ENCODE measurements around the gene NTSR2.

NTSR2 gene

GRCh38 chr2:11708106-11708505 lies 38.1 kb upstream of the NTSR2 start:
- TF ChIP-seq ZNF274 (IDR thresholded peaks at IDR 0.05; ENCODE audit: low read depth, low read length) = no peak
- H3K4me3 ChIP-seq (ENCODE audit: low read length) = no peak overlapping the region

- H3K4me3 ChIP-seq (ENCODE audit: low read length) = no peak overlapping the region
Observed at GRCh38 chr2:11705711-11706110, 35.7 kb upstream of the NTSR2 start.

GRCh38 chr2:11705063-11705462 lies 35.1 kb upstream of the NTSR2 start:
- no peak for TF ChIP-seq ZNF274 (IDR thresholded peaks at IDR 0.05; ENCODE audit: low read depth, low read length)
- no peak overlapping the region for H3K4me3 ChIP-seq (ENCODE audit: low read length)

More at GRCh38 chr2:11705711-11706110, 35.7 kb upstream of the NTSR2 start:
- TF ChIP-seq ZNF274 (IDR thresholded peaks at IDR 0.05; ENCODE audit: low read depth, low read length) = no peak

GRCh38 chr2:11703700-11704099 lies 33.7 kb upstream of the NTSR2 start:
- no peak for TF ChIP-seq ZNF274 (IDR thresholded peaks at IDR 0.05; ENCODE audit: low read depth, low read length)
- no peak overlapping the region for H3K4me3 ChIP-seq (ENCODE audit: low read length)

GRCh38 chr2:11702946-11703345 lies 33.0 kb upstream of the NTSR2 start:
- no peak overlapping the region for H3K4me3 ChIP-seq (ENCODE audit: low read length)
- no peak for TF ChIP-seq ZNF274 (IDR thresholded peaks at IDR 0.05; ENCODE audit: low read depth, low read length)

GRCh38 chr2:11701751-11702301 lies 31.8 kb upstream of the NTSR2 start:
- no peak for TF ChIP-seq ZNF274 (IDR thresholded peaks at IDR 0.05; ENCODE audit: low read depth, low read length)
- no peak overlapping the region for H3K4me3 ChIP-seq (ENCODE audit: low read length)

- no peak overlapping the region for H3K4me3 ChIP-seq (ENCODE audit: low read length)
- no peak for TF ChIP-seq ZNF274 (IDR thresholded peaks at IDR 0.05; ENCODE audit: low read depth, low read length)
Observed at GRCh38 chr2:11701206-11701605, 31.2 kb upstream of the NTSR2 start.

- TF ChIP-seq ZNF274 (IDR thresholded peaks at IDR 0.05; ENCODE audit: low read depth, low read length) = no peak
- no peak overlapping the region for H3K4me3 ChIP-seq (ENCODE audit: low read length)
Observed at GRCh38 chr2:11699686-11700670, 30.0 kb upstream of the NTSR2 start.

GRCh38 chr2:11698009-11698922 lies 28.3 kb upstream of the NTSR2 start:
- no peak for TF ChIP-seq ZNF274 (IDR thresholded peaks at IDR 0.05; ENCODE audit: low read depth, low read length)
- no peak overlapping the region for H3K4me3 ChIP-seq (ENCODE audit: low read length)

GRCh38 chr2:11697103-11697871 lies 27.3 kb upstream of the NTSR2 start:
- H3K4me3 ChIP-seq (ENCODE audit: low read length) = no peak overlapping the region
- TF ChIP-seq ZNF274 (IDR thresholded peaks at IDR 0.05; ENCODE audit: low read depth, low read length) = no peak

- no peak overlapping the region for H3K4me3 ChIP-seq (ENCODE audit: low read length)
- TF ChIP-seq ZNF274 (IDR thresholded peaks at IDR 0.05; ENCODE audit: low read depth, low read length) = no peak
Observed at GRCh38 chr2:11696736-11697102, 26.7 kb upstream of the NTSR2 start.

GRCh38 chr2:11695576-11695975 lies 25.6 kb upstream of the NTSR2 start:
- no peak overlapping the region for H3K4me3 ChIP-seq (ENCODE audit: low read length)
- TF ChIP-seq ZNF274 (IDR thresholded peaks at IDR 0.05; ENCODE audit: low read depth, low read length) = no peak

- no peak for TF ChIP-seq ZNF274 (IDR thresholded peaks at IDR 0.05; ENCODE audit: low read depth, low read length)
- H3K4me3 ChIP-seq (ENCODE audit: low read length) = no peak overlapping the region
Observed at GRCh38 chr2:11692966-11693521, 23.0 kb upstream of the NTSR2 start.

Data from GM08714 (cell line).